Mononuclear cell (primary cell): ENCODE results near the gene TLR10. TPM values are rescaled to one million over a fixed set of nuclear protein-coding genes. Genes with fewer than 3 reads are reported as not detected.
"Not testable (repeated sequence)": the region's sequence is repeated elsewhere in the genome, so short reads cannot be mapped to it uniquely, and the experiment has no call there.

ENCODE experiments used
- H3K27me3 ChIP-seq: 2 replicates; pipeline ENCODE4 v1.6.0; 2011; ENCODE audit warnings: low read length, control low read depth; ENCODE audit not compliant: insufficient read depth
- H3K4me1 ChIP-seq: 2 replicates; pipeline ENCODE4 v1.5.1; 2011; ENCODE audit warnings: mild to moderate bottlenecking, low read length, control low read depth; ENCODE audit not compliant: insufficient read depth
- H3K4me3 ChIP-seq: 2 replicates; pipeline ENCODE4 v1.5.1; 2011; ENCODE audit warnings: mild to moderate bottlenecking, low read length, moderate library complexity
- H3K9me3 ChIP-seq: 2 replicates; pipeline ENCODE4 v1.5.1; 2011; ENCODE audit warnings: low read depth, mild to moderate bottlenecking, control low read depth, low read length
- total RNA-seq: library from RNA; depleted of rRNA; stranded (reverse); fragments of >200 nt; gene quantifications from one replicate; pipeline ENCODE4 v1.2.3, GENCODE V29; 2012

Gene TLR10
- total RNA-seq, 1 donor = 2.5 TPM

DNA sequence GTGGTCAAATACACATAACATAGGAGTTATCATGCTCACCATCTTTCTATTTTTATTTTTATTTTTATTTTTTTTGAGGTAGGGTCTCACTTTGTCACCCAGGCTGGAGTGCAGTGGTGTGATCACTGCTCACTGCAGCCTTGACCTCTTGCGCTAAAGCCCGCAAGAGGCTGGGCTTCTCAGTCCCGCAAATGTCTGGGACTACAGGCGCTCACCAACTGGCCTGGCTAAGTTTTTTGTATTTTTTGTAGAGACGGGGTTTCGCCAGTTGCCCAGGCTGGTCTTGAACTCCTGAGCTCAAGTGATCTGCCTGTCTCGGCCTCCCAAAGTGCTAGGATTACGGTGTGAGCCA, 295 bp upstream of the TLR10 start:
- Histone ChIP-seq H3K9me3 (no peaks in the 10 kb centered on the region), H3K4me3 (no peak overlapping the region), H3K27me3 (no peaks in the 10 kb centered on the region), H3K4me1 (peaks cover 40% of the 10 kb centered on the region)

DNA sequence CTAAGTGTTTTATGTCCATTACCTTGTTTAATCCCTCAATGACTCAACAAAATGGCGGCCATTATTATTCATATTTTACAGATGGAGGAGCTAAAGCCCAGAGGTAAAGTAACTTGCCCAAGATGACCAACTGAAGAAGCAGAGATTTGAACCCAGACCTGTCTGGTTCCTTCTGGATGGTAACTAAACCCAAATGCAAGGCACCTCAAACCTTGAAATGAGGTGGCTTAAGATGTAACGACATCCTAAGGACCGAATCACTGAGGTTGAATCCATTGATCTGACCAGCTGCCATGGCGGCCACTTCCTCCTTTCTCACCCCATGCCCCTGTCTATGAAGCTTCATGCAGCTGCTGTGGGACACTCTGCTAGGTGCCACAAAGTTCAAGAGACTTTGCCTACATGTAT, 932 bp downstream of the TLR10 start:
- Histone ChIP-seq H3K27me3 (no peaks in the 10 kb centered on the region), H3K4me1 (peaks cover 36% of the 10 kb centered on the region), H3K4me3 (peak overlapping the region; percentile 39), H3K9me3 (no peaks in the 10 kb centered on the region)

DNA sequence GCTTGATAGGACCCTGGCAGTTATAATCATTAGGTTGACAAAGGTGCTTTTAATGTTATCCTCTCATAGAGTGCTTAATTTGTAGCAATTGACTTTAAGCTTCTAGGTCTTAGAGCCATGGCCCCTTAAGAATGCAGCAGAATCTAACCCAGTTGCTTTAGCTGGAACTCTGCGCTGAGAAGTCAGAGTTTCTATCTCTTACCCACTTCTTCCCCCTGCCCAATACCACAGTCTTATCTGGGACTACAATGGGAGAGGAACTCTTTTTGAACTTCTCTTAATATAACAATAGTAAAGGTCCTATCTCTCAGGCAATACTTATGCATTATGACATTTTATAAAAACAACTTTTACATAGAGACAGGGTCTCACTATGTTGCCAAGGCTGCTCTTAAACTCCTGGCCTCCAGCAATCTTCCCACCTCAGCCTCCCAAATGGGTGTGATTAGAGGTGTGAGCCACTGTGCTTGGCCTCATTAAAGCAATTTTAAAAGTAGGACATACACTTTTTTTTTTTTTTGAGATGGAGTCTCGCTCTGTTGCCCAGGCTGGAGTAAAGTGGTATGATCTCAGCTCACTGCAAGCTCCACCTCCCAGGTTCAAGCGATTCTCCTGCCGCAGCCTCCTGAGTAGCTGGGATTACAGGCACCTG, 1.8 kb downstream of the TLR10 start:
- H3K4me1 ChIP-seq = peaks cover 27% of the 10 kb centered on the region
- no peak overlapping the region for H3K4me3 ChIP-seq
- H3K9me3 ChIP-seq = no peaks in the 10 kb centered on the region
- no peaks in the 10 kb centered on the region for H3K27me3 ChIP-seq

GRCh38 chr4:38779790-38780189, 3.0 kb downstream of the TLR10 start:
- H3K4me3 ChIP-seq = no peak overlapping the region
- H3K27me3 ChIP-seq = no peaks in the 10 kb centered on the region
- peaks cover 20% of the 10 kb centered on the region for H3K4me1 ChIP-seq
- H3K9me3 ChIP-seq = no peaks in the 10 kb centered on the region

DNA sequence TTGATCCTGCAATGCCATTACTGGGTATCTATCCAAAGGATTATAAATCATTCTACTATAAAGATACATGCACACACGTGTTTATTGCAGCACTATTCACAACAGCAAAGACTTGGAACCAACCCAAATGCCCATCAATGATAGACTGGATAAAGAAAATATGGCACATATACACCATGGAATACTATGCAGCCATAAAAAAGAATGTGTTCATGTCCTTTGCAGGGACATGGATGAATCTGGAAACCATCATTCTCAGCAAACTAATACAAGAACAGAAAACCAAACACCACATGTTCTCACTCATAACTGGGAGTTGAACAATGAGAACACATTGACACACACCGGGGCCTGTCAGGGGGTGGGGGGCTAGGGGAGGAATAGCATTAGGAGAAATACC, 4.9 kb downstream of the TLR10 start:
- not testable (repeated sequence) for H3K4me3 ChIP-seq, H3K27me3 ChIP-seq, H3K9me3 ChIP-seq
- H3K4me1 ChIP-seq = peaks cover 21% of the 10 kb centered on the region

DNA sequence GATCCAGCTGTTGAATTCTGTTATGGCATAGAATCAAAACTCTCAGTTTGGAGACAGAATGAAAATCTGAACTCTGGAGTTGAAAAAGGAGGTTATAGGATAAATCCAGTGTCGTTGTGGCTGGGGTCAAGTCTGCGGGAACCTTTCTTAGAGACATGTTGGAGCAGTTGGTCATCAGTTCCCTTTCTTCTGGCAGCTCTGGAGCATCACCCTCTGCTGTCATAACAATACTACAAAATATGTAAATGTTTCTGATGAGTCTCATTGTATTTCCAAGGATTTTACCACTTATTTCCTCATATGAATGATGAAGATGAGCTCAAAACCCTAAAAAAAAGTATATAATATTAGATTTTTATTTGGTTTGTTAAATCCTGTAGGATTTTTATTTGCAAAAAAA, 7.5 kb downstream of the TLR10 start:
- H3K27me3 ChIP-seq = no peaks in the 10 kb centered on the region
- no peaks in the 10 kb centered on the region for H3K9me3 ChIP-seq
- H3K4me3 ChIP-seq = no peak overlapping the region
- H3K4me1 ChIP-seq = peaks cover 15% of the 10 kb centered on the region

- H3K4me1 ChIP-seq = peaks cover 24% of the 10 kb centered on the region
- H3K4me3 ChIP-seq = no peak overlapping the region
- no peaks in the 10 kb centered on the region for H3K27me3 ChIP-seq
- no peaks in the 10 kb centered on the region for H3K9me3 ChIP-seq
These were observed 8.4 kb downstream of the TLR10 start for GRCh38 chr4:38774181-38774955.

- not testable (repeated sequence) for H3K4me3 ChIP-seq
- peaks cover 42% of the 10 kb centered on the region for H3K4me1 ChIP-seq
These were observed 12.5 kb downstream of the TLR10 start for GRCh38 chr4:38770281-38770680.

DNA sequence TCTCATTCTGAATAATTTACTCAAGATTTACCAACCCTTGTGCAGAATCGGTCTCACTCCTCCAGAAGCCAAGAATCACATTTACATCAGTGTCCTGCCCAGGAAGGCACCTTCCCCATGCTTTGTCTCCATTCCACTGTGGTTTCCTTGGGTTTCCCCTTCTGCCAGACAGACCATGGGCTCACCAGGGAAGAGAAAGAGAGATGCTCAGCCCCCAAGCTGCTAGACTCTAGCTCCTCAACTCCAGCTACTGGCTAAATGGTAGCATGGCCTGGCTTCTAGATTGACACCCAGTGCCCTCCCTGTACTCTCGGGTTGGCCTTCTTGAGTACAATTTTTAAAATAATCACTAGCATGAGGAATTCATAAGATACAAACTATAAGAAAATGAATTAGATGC, 12.9 kb downstream of the TLR10 start:
- Histone ChIP-seq H3K4me3 (no peak overlapping the region), H3K9me3 (no peaks in the 10 kb centered on the region), H3K4me1 (peaks cover 46% of the 10 kb centered on the region), H3K27me3 (no peaks in the 10 kb centered on the region)

More at GRCh38 chr4:38770281-38770680, 12.5 kb downstream of the TLR10 start:
- not testable (repeated sequence) for H3K27me3 ChIP-seq, H3K9me3 ChIP-seq

- no peaks in the 10 kb centered on the region for H3K9me3 ChIP-seq
- no peak overlapping the region for H3K4me3 ChIP-seq
- H3K4me1 ChIP-seq = peaks cover 50% of the 10 kb centered on the region
- no peaks in the 10 kb centered on the region for H3K27me3 ChIP-seq
These were observed 13.3 kb downstream of the TLR10 start for GRCh38 chr4:38769441-38769840.

- no peaks in the 10 kb centered on the region for H3K9me3 ChIP-seq
- peaks cover 51% of the 10 kb centered on the region for H3K4me1 ChIP-seq
- H3K27me3 ChIP-seq = no peaks in the 10 kb centered on the region
- no peak overlapping the region for H3K4me3 ChIP-seq
These were observed 13.8 kb downstream of the TLR10 start for GRCh38 chr4:38768968-38769394.

GRCh38 chr4:38766940-38767339, 15.8 kb downstream of the TLR10 start:
- H3K4me1 ChIP-seq = peaks cover 65% of the 10 kb centered on the region
- H3K9me3 ChIP-seq, H3K4me3 ChIP-seq, H3K27me3 ChIP-seq: not testable (repeated sequence)

DNA sequence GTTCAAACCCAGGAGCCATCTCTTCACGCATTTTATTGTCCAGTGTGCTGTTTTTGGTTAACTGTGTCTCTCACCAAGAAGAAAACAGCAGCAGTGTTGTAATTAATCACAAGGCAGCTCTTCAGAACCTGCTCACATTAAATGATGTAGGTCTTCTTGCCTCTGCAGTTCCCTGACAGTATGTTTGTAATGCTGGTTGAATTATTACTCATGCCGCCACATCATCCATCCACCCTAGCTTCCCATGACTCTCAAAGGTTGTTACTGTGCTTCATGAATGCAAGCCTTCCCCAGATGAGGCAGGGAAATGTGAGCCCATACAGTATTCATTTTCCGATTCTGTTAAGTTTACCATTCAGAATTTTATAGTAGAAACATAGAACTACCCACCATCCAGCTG, 17.4 kb downstream of the TLR10 start:
- no peaks in the 10 kb centered on the region for H3K27me3 ChIP-seq
- H3K9me3 ChIP-seq = no peaks in the 10 kb centered on the region
- peaks cover 78% of the 10 kb centered on the region for H3K4me1 ChIP-seq
- no peak overlapping the region for H3K4me3 ChIP-seq

DNA sequence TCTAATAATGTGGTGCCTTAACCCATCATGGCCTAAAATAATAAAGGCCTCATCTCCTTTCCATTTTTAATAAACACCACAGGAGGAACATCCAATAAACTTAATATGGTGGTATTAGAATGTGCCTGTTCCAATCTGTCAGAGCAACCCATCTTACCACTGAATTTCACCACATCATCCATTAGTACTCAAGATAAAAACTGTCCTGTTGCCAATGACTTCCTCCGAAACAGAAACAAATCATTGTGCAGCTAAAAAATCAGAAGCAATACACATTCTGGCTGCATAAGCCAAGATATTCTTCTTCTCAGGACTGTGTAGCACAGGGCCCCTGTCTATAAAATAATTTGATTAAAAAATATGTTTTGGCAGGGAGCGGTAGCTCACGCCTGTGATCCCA, 18.5 kb downstream of the TLR10 start:
- no peak overlapping the region for H3K4me3 ChIP-seq
- H3K9me3 ChIP-seq = no peaks in the 10 kb centered on the region
- H3K27me3 ChIP-seq = no peaks in the 10 kb centered on the region
- H3K4me1 ChIP-seq = peaks cover 78% of the 10 kb centered on the region

DNA sequence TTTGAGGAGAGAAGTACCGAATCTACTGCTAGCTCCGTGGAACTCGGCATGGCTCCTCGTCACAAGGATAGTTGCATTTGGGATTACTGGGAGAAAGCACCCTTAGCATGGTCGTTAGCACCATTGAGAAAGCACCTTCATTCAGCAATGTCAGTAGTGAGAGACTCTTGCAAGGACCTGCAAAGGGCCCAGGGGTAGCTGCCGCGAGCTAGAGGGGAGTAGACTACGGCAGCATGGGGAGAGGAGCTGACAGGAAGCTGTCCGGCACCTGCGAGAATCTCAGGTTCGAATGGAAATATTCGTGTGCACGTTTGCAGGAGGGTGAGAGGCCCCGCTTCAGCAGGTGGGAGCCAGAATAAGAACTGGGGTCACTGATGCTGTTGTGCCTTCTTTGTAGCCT, 20.2 kb downstream of the TLR10 start:
- H3K9me3 ChIP-seq = no peaks in the 10 kb centered on the region
- H3K27me3 ChIP-seq = no peaks in the 10 kb centered on the region
- H3K4me3 ChIP-seq = no peak overlapping the region
- peaks cover 72% of the 10 kb centered on the region for H3K4me1 ChIP-seq

DNA sequence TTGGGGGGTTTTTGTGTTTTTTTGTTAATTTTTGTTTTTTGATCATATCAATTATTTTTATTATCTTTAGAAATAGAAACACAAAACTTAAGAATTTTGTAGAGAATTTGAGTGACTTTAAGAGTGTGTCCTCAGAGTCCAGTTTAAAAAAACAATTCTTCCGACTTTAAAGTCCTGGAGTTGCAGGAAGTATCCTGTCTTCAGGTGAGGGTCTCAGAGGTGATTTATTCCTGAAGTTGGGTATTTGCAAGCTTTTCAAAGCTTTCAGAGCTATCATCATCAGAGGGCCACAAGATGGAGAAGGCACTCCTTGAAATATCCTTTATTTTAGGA, 23.0 kb downstream of the TLR10 start:
- no peaks in the 10 kb centered on the region for H3K27me3 ChIP-seq
- no peak overlapping the region for H3K4me3 ChIP-seq
- H3K4me1 ChIP-seq = peaks cover 68% of the 10 kb centered on the region
- no peaks in the 10 kb centered on the region for H3K9me3 ChIP-seq
